Fibroblast of mammary gland (primary cell): ENCODE results near the gene IFT80.
"Not testable (repeated sequence)": the region's sequence is repeated elsewhere in the genome, so short reads cannot be mapped to it uniquely, and the experiment has no call there.

ENCODE experiments used
- DNase-seq: peaks from one replicate; pipeline ENCODE4 v3.0.0-alpha.2; 2010; ENCODE audit warnings: low read depth
- H3K4me3 ChIP-seq: 2 replicates; pipeline ENCODE4 v1.5.1; 2011; ENCODE audit warnings: low read depth, mild to moderate bottlenecking, low read length, moderate library complexity; ENCODE audit not compliant: control insufficient read depth
- CTCF ChIP-seq: conservative IDR thresholded peaks from 2 replicates; pipeline ENCODE4 v1.5.1; 2011; ENCODE audit warnings: low read depth, low read length, inconsistent platforms; ENCODE audit not compliant: control insufficient read depth, insufficient read depth

Gene IFT80

GRCh38 chr3:160343132-160343531, 55.9 kb downstream of the IFT80 start:
- DNase-seq, result peak; percentile 44
- peak; percentile 39 for TF ChIP-seq CTCF
- H3K4me3 ChIP-seq, result no peak overlapping the region

- H3K4me3 ChIP-seq, result no peak overlapping the region
- no peak for TF ChIP-seq CTCF
- no peak for DNase-seq
These were observed 58.7 kb downstream of the IFT80 start for GRCh38 chr3:160340351-160340750.

DNA sequence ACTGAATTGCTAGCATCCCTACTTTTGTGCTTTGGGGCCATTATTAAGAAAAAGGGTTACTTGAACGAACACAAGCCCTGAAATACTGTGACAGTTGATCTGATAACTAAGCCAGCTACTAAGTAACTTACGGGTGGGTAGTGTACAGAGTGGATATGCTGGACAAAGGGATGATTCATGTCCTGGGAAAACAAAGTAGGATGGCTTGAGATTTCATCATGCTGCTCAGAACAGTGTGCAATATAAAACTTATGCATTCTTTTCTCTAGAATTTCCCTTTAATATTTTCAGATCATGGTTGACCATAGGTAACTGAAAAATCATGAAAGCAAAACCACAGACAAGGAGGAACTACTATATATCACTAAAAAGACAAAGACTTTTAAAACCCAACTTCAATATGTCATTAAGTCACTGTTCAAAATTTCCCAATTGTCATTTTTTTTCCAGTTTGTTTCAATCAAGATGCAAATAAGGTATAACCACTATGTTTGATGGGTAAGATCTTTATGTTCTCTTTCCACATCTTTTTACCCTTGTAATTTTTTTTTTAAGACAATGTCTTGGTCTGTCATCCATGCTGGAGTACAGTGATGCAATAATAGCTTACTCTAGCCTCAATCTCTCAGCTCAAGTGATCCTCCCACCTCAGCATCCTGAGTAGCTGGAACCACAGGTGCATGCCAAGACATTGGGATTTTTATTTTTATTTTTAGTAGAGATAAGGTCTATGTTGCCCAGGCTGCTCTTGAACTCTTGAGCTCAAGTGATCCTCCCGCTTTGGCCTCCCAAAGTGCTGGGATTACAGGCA, 67.7 kb downstream of the IFT80 start:
- peak; percentile 78 for DNase-seq
- no peak for TF ChIP-seq CTCF

GRCh38 chr3:160330690-160331089, 68.3 kb downstream of the IFT80 start:
- no peak for DNase-seq
- no peak overlapping the region for H3K4me3 ChIP-seq
- TF ChIP-seq CTCF, result no peak

More for the DNA sequence above, 67.7 kb downstream of the IFT80 start:
- no peak overlapping the region for H3K4me3 ChIP-seq

- H3K4me3 ChIP-seq, result no peak overlapping the region
- no peak for TF ChIP-seq CTCF
- DNase-seq, result no peak
These were observed 68.9 kb downstream of the IFT80 start for GRCh38 chr3:160330109-160330508.

DNA sequence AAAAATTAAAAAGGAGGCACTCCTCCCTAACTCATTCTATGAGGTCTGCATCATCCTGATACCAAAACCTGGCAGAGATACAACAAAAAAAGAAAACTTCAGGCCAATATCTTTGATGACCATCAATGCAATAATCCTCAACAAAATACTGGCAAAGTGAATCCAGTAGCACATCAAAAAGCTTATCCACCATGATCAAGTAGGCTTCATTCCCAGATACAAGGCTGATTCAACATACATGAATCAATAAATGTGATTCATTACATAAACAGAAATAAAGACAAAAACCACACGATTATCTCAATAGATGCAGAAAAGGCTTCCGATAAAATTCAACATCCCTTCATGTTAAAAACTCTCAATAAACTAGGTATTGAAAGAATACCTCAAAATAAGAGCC, 72.7 kb downstream of the IFT80 start:
- peak; percentile 52 for DNase-seq
- H3K4me3 ChIP-seq, result not testable (repeated sequence)

GRCh38 chr3:160321821-160322220, 77.2 kb downstream of the IFT80 start:
- not testable (repeated sequence) for H3K4me3 ChIP-seq, DNase-seq

DNA sequence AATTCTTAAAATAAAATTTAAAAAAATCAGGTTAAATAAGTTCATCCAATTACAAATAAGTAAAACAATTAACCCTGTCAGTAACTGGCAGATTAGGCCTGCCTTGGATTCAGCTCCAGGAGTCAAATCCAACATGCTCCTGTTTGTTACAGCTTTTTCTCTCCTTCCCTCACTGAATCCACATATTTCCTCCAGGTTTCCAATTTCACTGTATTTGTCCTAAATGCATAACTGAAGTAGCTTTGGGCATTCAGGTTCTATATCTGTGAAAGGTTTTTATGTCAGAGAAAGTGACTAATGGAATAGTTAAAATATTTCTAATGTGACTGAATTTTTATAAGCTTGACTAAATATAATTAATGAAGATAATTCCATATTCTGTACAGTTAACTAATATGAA, 79.7 kb downstream of the IFT80 start:
- DNase-seq, result no peak
- H3K4me3 ChIP-seq, result no peak overlapping the region
- no peak for TF ChIP-seq CTCF
